NB4 (cell line): ENCODE data around the gene RAP1GAP2.

Experiments used
- POLR2A ChIP-seq: IDR thresholded peaks from 2 replicates; pipeline ENCODE4 v1.6.1; 2011; ENCODE audit warnings: mild to moderate bottlenecking; ENCODE audit not compliant: insufficient read length; ENCODE audit errors: extremely low read depth
- TF ChIP-seq, protein P1 (sequence below): IDR thresholded peaks from one replicate; pipeline ENCODE4 v1.5.1; 2012; ENCODE audit warnings: low read depth, low read length
- TF ChIP-seq, protein P2 (sequence below): IDR thresholded peaks from 2 replicates; pipeline ENCODE4 v1.6.1; 2011; ENCODE audit warnings: low read depth, low read length

DNA sequence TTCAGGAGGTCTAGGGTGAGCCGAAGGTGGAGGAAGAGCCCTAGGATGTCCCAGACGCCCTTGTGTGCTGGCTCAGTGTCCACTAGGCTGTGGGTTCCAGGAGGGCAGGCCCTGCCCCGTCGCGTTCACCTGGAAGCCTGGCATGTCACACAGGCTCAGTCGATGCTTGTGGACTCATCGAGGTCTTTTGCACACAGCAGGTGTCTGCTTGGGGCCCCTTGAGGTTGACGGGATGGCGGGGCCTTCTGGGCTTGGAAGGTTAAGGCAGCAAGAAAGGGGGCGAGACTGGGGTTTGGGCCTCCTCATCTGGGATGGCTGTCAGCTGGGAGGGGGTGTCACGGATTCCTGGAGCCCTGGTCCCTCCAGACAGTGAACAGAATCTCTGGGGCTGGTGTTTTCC, 1.9 kb downstream of the RAP1GAP2 start:
- TF ChIP-seq, protein P1, sequence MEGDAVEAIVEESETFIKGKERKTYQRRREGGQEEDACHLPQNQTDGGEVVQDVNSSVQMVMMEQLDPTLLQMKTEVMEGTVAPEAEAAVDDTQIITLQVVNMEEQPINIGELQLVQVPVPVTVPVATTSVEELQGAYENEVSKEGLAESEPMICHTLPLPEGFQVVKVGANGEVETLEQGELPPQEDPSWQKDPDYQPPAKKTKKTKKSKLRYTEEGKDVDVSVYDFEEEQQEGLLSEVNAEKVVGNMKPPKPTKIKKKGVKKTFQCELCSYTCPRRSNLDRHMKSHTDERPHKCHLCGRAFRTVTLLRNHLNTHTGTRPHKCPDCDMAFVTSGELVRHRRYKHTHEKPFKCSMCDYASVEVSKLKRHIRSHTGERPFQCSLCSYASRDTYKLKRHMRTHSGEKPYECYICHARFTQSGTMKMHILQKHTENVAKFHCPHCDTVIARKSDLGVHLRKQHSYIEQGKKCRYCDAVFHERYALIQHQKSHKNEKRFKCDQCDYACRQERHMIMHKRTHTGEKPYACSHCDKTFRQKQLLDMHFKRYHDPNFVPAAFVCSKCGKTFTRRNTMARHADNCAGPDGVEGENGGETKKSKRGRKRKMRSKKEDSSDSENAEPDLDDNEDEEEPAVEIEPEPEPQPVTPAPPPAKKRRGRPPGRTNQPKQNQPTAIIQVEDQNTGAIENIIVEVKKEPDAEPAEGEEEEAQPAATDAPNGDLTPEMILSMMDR: no peak
- TF ChIP-seq, protein P2, sequence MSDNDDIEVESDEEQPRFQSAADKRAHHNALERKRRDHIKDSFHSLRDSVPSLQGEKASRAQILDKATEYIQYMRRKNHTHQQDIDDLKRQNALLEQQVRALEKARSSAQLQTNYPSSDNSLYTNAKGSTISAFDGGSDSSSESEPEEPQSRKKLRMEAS: no peak
- no peak for TF ChIP-seq POLR2A
